ENCODE results near the gene SPTLC3.

SPTLC3 gene

GRCh38 chr20:13085275-13085674 is 76.5 kb downstream of the SPTLC3 start:
- in situ Hi-C loops (cut with MboI; ENCODE audit: low sequenced_read_pairs), result loop anchor here (25.0 kb wide), 1 partner anchor 98 kb away; no protein-coding TSS in a partner anchor

- in situ Hi-C loops (cut with MboI; ENCODE audit: low sequenced_read_pairs), result loop anchor here (25.0 kb wide), 1 partner anchor 103 kb away; no protein-coding TSS in a partner anchor
Observed at GRCh38 chr20:13089950-13090469, 81.2 kb downstream of the SPTLC3 start.

- in situ Hi-C loops (cut with MboI; ENCODE audit: low sequenced_read_pairs), result loop anchor here (25.0 kb wide), 1 partner anchor 105 kb away; no protein-coding TSS in a partner anchor
Observed at GRCh38 chr20:13092111-13092510, 83.3 kb downstream of the SPTLC3 start.

DNA sequence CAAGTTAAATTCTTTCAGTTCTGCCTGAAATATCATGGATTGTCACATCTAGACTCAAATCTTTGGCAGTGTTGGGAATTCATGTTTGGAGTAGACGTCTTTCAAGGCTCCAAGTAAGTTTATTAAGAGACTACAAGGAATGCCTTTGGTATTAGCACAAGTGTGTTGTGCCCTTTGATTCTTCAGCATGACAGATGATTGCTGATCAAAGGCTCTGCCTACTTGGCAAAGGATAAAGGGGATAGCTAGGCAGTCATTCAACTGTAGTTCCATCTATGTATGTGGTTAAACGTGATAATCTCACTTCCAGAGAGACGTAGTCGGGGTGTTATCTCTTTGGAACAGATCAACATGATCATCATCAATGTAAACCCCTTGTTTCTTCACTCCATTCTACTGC is 86.2 kb downstream of the SPTLC3 start:
- in situ Hi-C loops (cut with MboI; ENCODE audit: low sequenced_read_pairs), result loop anchor here (25.0 kb wide), 1 partner anchor 108 kb away; no protein-coding TSS in a partner anchor

- in situ Hi-C loops (cut with MboI; ENCODE audit: low sequenced_read_pairs), result loop anchor here (25.0 kb wide), 1 partner anchor 112 kb away; no protein-coding TSS in a partner anchor
Observed at GRCh38 chr20:13098720-13099355, 90.1 kb downstream of the SPTLC3 start.

GRCh38 chr20:13099676-13100075 is 90.9 kb downstream of the SPTLC3 start:
- in situ Hi-C loops (cut with MboI; ENCODE audit: low sequenced_read_pairs), result loop anchor here (25.0 kb wide), 1 partner anchor 112 kb away; no protein-coding TSS in a partner anchor

GRCh38 chr20:13101276-13101675 is 92.5 kb downstream of the SPTLC3 start:
- in situ Hi-C loops (cut with MboI; ENCODE audit: low sequenced_read_pairs), result no loop called here

- in situ Hi-C loops (cut with MboI; ENCODE audit: low sequenced_read_pairs), result no loop called here
Observed at GRCh38 chr20:13101706-13102105, 92.9 kb downstream of the SPTLC3 start.

DNA sequence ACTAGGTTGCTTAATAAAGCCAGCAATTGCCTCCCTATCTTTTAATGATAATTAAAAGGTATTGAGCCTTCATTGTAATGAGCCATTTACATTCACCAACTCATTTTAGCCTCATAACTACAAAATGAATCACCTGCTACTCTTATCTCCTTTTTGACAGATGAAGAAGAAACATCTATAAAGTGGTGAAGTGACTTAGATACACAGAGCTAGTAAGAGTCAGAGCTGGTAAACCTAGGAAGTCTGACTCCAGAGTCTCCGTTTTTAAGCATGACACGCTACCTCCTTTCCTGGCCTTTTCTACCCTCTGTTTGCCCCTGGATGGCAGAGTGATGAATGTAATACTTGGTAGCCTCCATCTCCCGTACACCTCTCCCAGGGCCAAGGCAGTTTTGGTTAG is 93.5 kb downstream of the SPTLC3 start:
- in situ Hi-C loops (cut with MboI; ENCODE audit: low sequenced_read_pairs), result no loop called here

- in situ Hi-C loops (cut with MboI; ENCODE audit: low sequenced_read_pairs), result no loop called here
Observed at GRCh38 chr20:13102694-13103093, 93.9 kb downstream of the SPTLC3 start.

GRCh38 chr20:13105039-13105438 is 96.3 kb downstream of the SPTLC3 start:
- in situ Hi-C loops (cut with MboI; ENCODE audit: low sequenced_read_pairs), result no loop called here

- in situ Hi-C loops (cut with MboI; ENCODE audit: low sequenced_read_pairs), result no loop called here
Observed at GRCh38 chr20:13105864-13106457, 97.2 kb downstream of the SPTLC3 start.

DNA sequence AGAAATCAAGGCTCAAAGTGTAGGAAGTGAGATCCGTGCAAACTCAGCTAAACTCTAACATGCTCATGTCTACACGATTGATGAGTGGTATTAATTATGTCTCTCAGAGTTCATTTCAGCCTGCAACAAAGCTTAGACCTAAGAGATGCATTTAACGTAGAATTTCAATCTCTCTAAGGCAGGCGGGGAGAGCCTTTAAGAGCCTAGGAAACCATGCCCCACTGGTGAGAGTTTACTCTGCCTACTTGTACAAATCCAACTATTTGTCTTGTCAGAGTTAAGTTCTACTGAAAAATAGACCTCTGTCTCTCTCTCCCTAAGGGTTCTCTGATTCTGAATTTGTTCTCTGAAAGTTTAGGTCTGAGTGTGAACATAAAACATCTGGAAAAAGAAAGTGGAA is 100.9 kb downstream of the SPTLC3 start:
- in situ Hi-C loops (cut with MboI; ENCODE audit: low sequenced_read_pairs), result no loop called here

DNA sequence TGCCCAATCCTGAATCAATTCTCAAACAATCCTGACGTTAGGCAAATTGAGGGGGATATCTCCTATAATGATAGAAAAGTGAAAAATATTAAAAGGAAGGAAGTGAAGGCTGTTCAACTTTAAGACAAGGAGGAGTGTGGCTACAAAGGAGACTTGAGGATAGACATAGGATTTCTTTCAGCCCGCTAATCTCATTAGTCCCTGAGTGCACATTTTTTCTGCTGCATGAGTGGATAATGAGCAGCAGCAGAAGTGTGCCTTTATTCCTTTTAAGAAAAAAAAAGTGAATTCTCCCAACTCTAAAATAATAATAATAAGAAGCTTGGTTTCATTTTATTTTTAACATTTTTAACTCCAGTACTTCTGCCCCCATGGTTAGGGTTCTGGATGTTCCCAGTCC is 102.0 kb downstream of the SPTLC3 start:
- in situ Hi-C loops (cut with MboI; ENCODE audit: low sequenced_read_pairs), result no loop called here

DNA sequence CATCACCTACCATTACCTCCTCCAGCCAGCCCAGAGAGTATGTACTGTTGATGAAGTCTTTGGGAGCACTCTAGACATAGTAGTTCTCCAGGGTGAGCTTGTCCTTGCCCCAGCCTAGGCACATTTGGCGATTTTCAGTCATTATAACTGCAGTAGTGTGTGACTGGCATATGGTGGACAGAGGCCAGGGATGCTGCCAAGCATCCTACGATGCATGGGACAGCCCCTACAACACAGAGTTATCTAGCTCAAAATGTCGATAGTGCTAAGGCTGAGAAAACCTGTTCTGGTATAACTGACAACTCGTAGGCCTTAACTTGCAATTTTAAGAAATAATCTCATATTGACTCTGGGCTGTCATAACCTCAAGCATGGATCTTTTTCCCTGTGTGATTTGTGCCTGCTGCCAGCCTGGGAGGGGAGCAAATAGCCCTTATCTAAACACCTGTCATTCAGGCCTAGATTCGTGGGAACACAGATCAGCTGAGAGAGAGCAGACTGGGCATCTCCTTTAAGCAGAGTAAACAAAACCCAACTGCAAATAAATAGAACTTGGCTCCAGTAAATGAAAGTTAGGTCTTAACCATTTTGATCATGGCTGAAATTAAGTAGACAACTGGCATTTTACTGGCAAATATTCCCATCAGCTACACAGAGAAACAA is 102.6 kb downstream of the SPTLC3 start:
- in situ Hi-C loops (cut with MboI; ENCODE audit: low sequenced_read_pairs), result no loop called here

GRCh38 chr20:13113731-13114130 is 105.0 kb downstream of the SPTLC3 start:
- in situ Hi-C loops (cut with MboI; ENCODE audit: low sequenced_read_pairs), result no loop called here

- in situ Hi-C loops (cut with MboI; ENCODE audit: low sequenced_read_pairs), result no loop called here
Observed at GRCh38 chr20:13117200-13117599, 108.4 kb downstream of the SPTLC3 start.

DNA sequence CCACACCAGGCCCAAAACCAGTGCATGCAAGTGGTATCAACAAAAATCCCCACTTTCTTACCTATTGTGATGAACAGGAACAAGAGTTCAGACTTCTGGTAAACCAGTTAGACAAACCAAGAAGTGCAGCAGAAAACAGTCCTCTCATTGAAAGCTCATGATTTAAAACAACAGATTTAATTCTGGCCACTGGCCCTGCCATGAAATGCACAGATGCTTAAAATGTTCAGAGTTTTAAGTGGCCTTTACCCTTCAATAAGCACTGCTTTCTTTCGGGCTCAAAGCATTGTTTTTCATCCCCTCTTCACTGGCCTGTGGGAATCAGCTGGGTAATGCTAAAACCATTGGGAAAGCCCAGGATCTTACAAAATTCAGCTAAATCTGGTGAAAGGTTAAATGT is 109.9 kb downstream of the SPTLC3 start:
- in situ Hi-C loops (cut with MboI; ENCODE audit: low sequenced_read_pairs), result no loop called here

DNA sequence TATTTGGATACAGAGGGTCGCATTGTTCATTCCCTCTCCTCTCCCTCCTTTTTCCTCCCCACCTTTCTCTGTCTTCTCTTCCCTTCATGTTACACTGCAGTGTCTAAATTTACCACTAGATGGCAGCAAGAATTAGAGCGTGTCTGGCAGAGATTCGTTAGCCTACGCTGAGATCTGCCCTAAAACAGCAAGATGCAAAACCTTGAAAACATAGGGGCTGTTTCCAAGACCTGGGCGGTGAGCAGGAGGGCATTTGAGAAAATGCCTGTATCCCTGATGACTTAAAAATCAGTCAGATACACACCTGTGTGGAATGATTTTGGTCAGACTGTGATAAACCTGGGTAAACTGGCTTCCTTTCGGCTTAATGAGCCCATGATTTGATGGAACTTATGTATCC is 110.8 kb downstream of the SPTLC3 start:
- in situ Hi-C loops (cut with MboI; ENCODE audit: low sequenced_read_pairs), result no loop called here

DNA sequence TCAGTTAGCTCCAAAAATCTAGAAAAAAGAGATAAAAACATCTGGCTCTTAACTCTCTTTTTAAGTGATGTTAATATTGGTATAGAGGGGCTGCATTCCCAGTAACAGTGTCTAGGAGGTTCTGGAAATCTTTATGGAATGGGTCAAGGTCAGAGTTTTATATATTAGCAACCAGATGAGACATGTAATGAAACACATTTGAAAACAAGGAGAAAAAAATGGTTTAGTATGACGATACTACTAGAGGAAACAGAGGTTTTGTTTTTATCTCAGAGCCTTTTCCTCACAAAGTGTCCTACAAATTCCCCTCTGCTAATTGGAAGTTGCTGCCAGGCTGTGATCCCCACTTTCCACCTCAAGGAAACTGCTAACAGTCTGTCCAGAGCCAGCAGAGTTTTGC is 111.7 kb downstream of the SPTLC3 start:
- in situ Hi-C loops (cut with MboI; ENCODE audit: low sequenced_read_pairs), result no loop called here

- in situ Hi-C loops (cut with MboI; ENCODE audit: low sequenced_read_pairs), result no loop called here
Observed at GRCh38 chr20:13121840-13122515, 113.2 kb downstream of the SPTLC3 start.

Data from hTERT RPE-1 (cell line).